ENCODE results near the gene ELF3.

The ELF3 gene

GRCh38 chr1:201968202-201968925 is 42.0 kb upstream of the ELF3 start:
- Histone ChIP-seq H3K4me1 (ENCODE audit: control insufficient read depth, low read length) (peaks cover 7% of the 10 kb centered on the region), H4K20me1 (ENCODE audit: control insufficient read depth, insufficient read depth, low read depth, low read length) (peaks cover 5% of the 10 kb centered on the region; the same call in 1 of the 2 replicates), H3K9me2 (replicated peaks; ENCODE audit: control insufficient read depth, low read length) (no peaks in the 10 kb centered on the region), H3F3A (ENCODE audit: control insufficient read depth, insufficient read depth) (peaks cover 22% of the 10 kb centered on the region), H3K36me3 (ENCODE audit: control insufficient read depth, low read length) (peaks cover 65% of the 10 kb centered on the region), H3K27me3 (ENCODE audit: control insufficient read depth, low read length) (no peaks in the 10 kb centered on the region), H3K4me2 (ENCODE audit: low read length) (no peak overlapping the region), H3K9me3 (ENCODE audit: control insufficient read depth, insufficient read depth, low read length) (no peaks in the 10 kb centered on the region), H3K79me2 (ENCODE audit: control insufficient read depth, low read length) (0 out of 2 replicates have a peak, but pooled peaks cover 2% of the 10 kb centered on the region), H3K4me3 (ENCODE audit: low read length) (no peak overlapping the region), H3K27ac (ENCODE audit: low read depth, low read length) (no peak overlapping the region)
- TF ChIP-seq EZH2phosphoT487 (IDR thresholded peaks at IDR 0.05; ENCODE audit: borderline replicate concordance, low read length) (no peak), CTCF (IDR thresholded peaks at IDR 0.05; ENCODE audit: low read depth, low read length, poor library complexity, severe bottlenecking) (no peak)

- H3F3A ChIP-seq (ENCODE audit: control insufficient read depth, insufficient read depth), result peaks cover 18% of the 10 kb centered on the region
- no peak overlapping the region for H3K27ac ChIP-seq (ENCODE audit: low read depth, low read length)
- H3K9me3 ChIP-seq (ENCODE audit: control insufficient read depth, insufficient read depth, low read length), result no peaks in the 10 kb centered on the region
- H3K79me2 ChIP-seq (ENCODE audit: control insufficient read depth, low read length), result 0 out of 2 replicates have a peak, but pooled peaks cover 2% of the 10 kb centered on the region
- peaks cover 48% of the 10 kb centered on the region for H3K36me3 ChIP-seq (ENCODE audit: control insufficient read depth, low read length)
- no peak for TF ChIP-seq EZH2phosphoT487 (IDR thresholded peaks at IDR 0.05; ENCODE audit: borderline replicate concordance, low read length)
- TF ChIP-seq CTCF (IDR thresholded peaks at IDR 0.05; ENCODE audit: low read depth, low read length, poor library complexity, severe bottlenecking), result no peak
- no peak overlapping the region for H3K4me2 ChIP-seq (ENCODE audit: low read length)
- H4K20me1 ChIP-seq (ENCODE audit: control insufficient read depth, insufficient read depth, low read depth, low read length), result peaks cover 5% of the 10 kb centered on the region; the same call in 1 of the 2 replicates
- H3K9me2 ChIP-seq (replicated peaks; ENCODE audit: control insufficient read depth, low read length), result no peaks in the 10 kb centered on the region
- H3K4me3 ChIP-seq (ENCODE audit: low read length), result no peak overlapping the region
- 0 out of 2 replicates have a peak, but pooled peaks cover 7% of the 10 kb centered on the region for H3K27me3 ChIP-seq (ENCODE audit: control insufficient read depth, low read length)
- H3K4me1 ChIP-seq (ENCODE audit: control insufficient read depth, low read length), result peaks cover 7% of the 10 kb centered on the region
These were observed 39.8 kb upstream of the ELF3 start for GRCh38 chr1:201970334-201971159.

DNA sequence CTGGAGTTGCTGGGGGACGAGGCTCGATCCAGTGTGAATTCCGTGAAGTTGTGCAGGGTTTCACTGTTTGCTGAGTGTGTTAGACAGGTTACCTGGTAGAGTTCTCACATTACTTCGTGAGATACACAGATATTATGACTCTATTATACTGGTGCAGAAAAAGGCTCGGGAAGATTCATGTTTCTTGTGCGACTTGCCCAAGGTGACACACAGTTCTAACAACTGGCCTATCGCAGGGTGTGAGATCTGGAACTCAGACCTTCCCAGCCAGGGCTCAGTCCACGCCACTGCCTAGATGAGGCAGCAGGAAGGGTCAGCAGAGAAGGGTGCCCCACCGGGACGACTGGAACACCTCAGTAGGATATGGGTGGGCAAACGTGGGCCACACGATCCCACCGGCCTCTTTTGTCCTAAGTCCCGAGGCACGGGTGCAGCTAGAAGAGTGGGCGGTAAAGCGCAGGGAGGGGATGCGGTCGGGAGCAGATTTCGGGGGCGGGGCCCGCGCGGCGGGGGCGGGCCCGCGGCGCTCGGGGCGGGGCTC is 28.2 kb upstream of the ELF3 start:
- H3K9me3 ChIP-seq (ENCODE audit: control insufficient read depth, insufficient read depth, low read length), result no peaks in the 10 kb centered on the region
- H3F3A ChIP-seq (ENCODE audit: control insufficient read depth, insufficient read depth), result peaks cover 10% of the 10 kb centered on the region
- H3K4me1 ChIP-seq (ENCODE audit: control insufficient read depth, low read length), result peaks cover 21% of the 10 kb centered on the region
- H3K4me3 ChIP-seq (ENCODE audit: low read length), result peak overlapping the region; percentile 96
- H3K79me2 ChIP-seq (ENCODE audit: control insufficient read depth, low read length), result peaks cover 35% of the 10 kb centered on the region
- H3K36me3 ChIP-seq (ENCODE audit: control insufficient read depth, low read length), result no peaks in the 10 kb centered on the region
- no peaks in the 10 kb centered on the region for H3K27me3 ChIP-seq (ENCODE audit: control insufficient read depth, low read length)
- peak overlapping the region; percentile 94 for H3K4me2 ChIP-seq (ENCODE audit: low read length)
- no peaks in the 10 kb centered on the region for H4K20me1 ChIP-seq (ENCODE audit: control insufficient read depth, insufficient read depth, low read depth, low read length)
- H3K9me2 ChIP-seq (replicated peaks; ENCODE audit: control insufficient read depth, low read length), result no peaks in the 10 kb centered on the region
- no peak overlapping the region for H3K27ac ChIP-seq (ENCODE audit: low read depth, low read length)
- no peak for TF ChIP-seq EZH2phosphoT487 (IDR thresholded peaks at IDR 0.05; ENCODE audit: borderline replicate concordance, low read length)
- no peak for TF ChIP-seq CTCF (IDR thresholded peaks at IDR 0.05; ENCODE audit: low read depth, low read length, poor library complexity, severe bottlenecking)
